Activated CD8-positive, alpha-beta T cell treated with anti-CD3 and anti-CD28 coated beads for 36 hours (primary cell): ENCODE results near the gene HEXIM1. TPM values are rescaled to one million over a fixed set of nuclear protein-coding genes. Genes with fewer than 3 reads are reported as not detected.

Source experiments
- ATAC-seq: fragments of 200-7000 bp; cut with Tn5 transposase; one replicate; pipeline ENCODE4 v1.10.0; 2021; ENCODE audit warnings: mild to moderate bottlenecking, moderate library complexity
- CTCF ChIA-PET: fragments of 350-600 bp; sonication (Branson Sonifier 250); formaldehyde crosslinking; loops from one replicate; lab custom pipeline; 2021; ENCODE audit warnings: antibody characterized with exemption; lab: Charles Lee
- POLR2A ChIA-PET: fragments of 350-600 bp; sonication (Branson Sonifier 250); formaldehyde crosslinking; loops from one replicate; lab custom pipeline; 2021; ENCODE audit warnings: antibody characterized with exemption; lab: Charles Lee
- DNase-seq: peaks from one replicate; pipeline ENCODE4 v3.0.0-alpha.2; 2020
- H3K27ac Mint-ChIP-seq: one replicate; pipeline ENCODE4 v1.8.0; 2021; ENCODE audit warnings: mild to moderate bottlenecking, mixed read lengths
- H3K27me3 Mint-ChIP-seq: one replicate; pipeline ENCODE4 v1.8.0; 2021; ENCODE audit warnings: mixed read lengths
- H3K36me3 Mint-ChIP-seq: one replicate; pipeline ENCODE4 v1.8.0; 2021; ENCODE audit warnings: low read depth, mixed read lengths
- H3K4me1 Mint-ChIP-seq: one replicate; pipeline ENCODE4 v1.8.0; 2021; ENCODE audit warnings: low read depth, mixed read lengths
- H3K4me3 Mint-ChIP-seq: one replicate; pipeline ENCODE4 v1.8.0; 2021; ENCODE audit warnings: mild to moderate bottlenecking, moderate library complexity, mixed read lengths
- H3K9me3 Mint-ChIP-seq: one replicate; pipeline ENCODE4 v1.8.0; 2021; ENCODE audit warnings: mixed read lengths
- CTCF ChIP-seq: fragments of 200-600 bp; IDR thresholded peaks from one replicate; pipeline ENCODE4 v1.8.0; 2022; ENCODE audit warnings: antibody characterized with exemption, mild to moderate bottlenecking
- intact Hi-C: fragments of 100-400 bp; cut with micrococcal nuclease; formaldehyde crosslinking; loops from one replicate; pipeline ENCODE4 v1.10.0; 2022
- total RNA-seq, 2 experiments: library from RNA; stranded (reverse); gene quantifications; one replicate each; pipeline ENCODE4 v1.2.3, GENCODE V29; 2021

Gene HEXIM1
- total RNA-seq, 2 experiments from 2014 or later, result 22.6 to 23.5 TPM

DNA sequence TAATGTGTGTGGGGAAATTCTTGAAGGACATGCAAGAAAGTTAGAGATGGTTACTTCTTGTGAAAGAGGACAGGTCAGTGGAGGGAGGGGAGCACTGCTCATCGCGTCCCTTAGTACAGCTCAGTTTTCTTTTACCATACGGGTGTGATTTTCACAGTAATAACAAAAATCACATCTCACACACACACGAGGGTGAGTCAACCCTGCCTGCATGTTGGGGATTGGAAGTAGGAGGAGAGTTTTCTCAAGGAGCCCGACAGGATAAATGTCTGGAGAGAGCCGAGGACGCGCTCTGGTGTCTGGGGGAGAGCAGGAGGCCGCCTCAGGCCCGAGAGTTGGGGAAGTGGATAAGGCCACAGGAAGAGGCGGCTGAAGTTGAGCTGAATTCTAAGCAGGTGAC lies 32.4 kb upstream of the HEXIM1 start:
- Mint-ChIP-seq H3K4me3 (no peak overlapping the region), H3K36me3 (no peaks in the 10 kb centered on the region), H3K9me3 (no peaks in the 10 kb centered on the region), H3K4me1 (no peaks in the 10 kb centered on the region), H3K27ac (no peak overlapping the region), H3K27me3 (no peaks in the 10 kb centered on the region)
- ATAC-seq, result no peak
- no peak for DNase-seq
- intact Hi-C loops, result no loop called here
- POLR2A ChIA-PET, result interaction anchor here (0.5 to 1.8 kb wide), 2 partner anchors 11 to 1688 kb away, joined by 3 to 4 read pairs; no protein-coding TSS in a partner anchor
- TF ChIP-seq CTCF, result no peak
- CTCF ChIA-PET, result interaction anchor here (1.1 to 2.4 kb wide), 3 partner anchors 16 to 20 kb away, joined by 4 to 12 read pairs (median 6); partner anchors contain the start of gene ACBD4

GRCh38 chr17:45116434-45117016 lies 31.8 kb upstream of the HEXIM1 start:
- Mint-ChIP-seq H3K27ac (no peak overlapping the region), H3K36me3 (no peaks in the 10 kb centered on the region), H3K27me3 (peaks cover 2% of the 10 kb centered on the region), H3K4me1 (no peaks in the 10 kb centered on the region), H3K4me3 (no peak overlapping the region), H3K9me3 (no peaks in the 10 kb centered on the region)
- POLR2A ChIA-PET, result interaction anchor here (0.5 to 1.8 kb wide), 3 partner anchors 8 to 1688 kb away, joined by 3 to 4 read pairs (median 3); no protein-coding TSS in a partner anchor
- CTCF ChIA-PET, result interaction anchor here (1.1 to 3.4 kb wide), 4 partner anchors 17 to 19 kb away, joined by 6 to 24 read pairs (median 14); partner anchors contain the start of gene ACBD4
- no peak for TF ChIP-seq CTCF
- no peak for DNase-seq
- no peak for ATAC-seq
- intact Hi-C loops, result no loop called here

- ATAC-seq (no peak), DNase-seq (no peak)
- H3K9me3 Mint-ChIP-seq, result no peaks in the 10 kb centered on the region
- no peak overlapping the region for H3K4me3 Mint-ChIP-seq
- H3K4me1 Mint-ChIP-seq, result no peaks in the 10 kb centered on the region
- ChIA-PET CTCF (interaction anchor here (2.9 to 3.4 kb wide), 2 partner anchors 18 kb away, joined by 15 to 24 read pairs; partner anchors contain the start of gene ACBD4), POLR2A (interaction anchor here (1.2 to 1.8 kb wide), 2 partner anchors 9 to 13 kb away, joined by 3 to 4 read pairs; no protein-coding TSS in a partner anchor)
- H3K27me3 Mint-ChIP-seq, result peaks cover 4% of the 10 kb centered on the region
- intact Hi-C loops, result no loop called here
- no peaks in the 10 kb centered on the region for H3K36me3 Mint-ChIP-seq
- no peak overlapping the region for H3K27ac Mint-ChIP-seq
- no peak for TF ChIP-seq CTCF
Observed at GRCh38 chr17:45117334-45117733, 30.9 kb upstream of the HEXIM1 start.

DNA sequence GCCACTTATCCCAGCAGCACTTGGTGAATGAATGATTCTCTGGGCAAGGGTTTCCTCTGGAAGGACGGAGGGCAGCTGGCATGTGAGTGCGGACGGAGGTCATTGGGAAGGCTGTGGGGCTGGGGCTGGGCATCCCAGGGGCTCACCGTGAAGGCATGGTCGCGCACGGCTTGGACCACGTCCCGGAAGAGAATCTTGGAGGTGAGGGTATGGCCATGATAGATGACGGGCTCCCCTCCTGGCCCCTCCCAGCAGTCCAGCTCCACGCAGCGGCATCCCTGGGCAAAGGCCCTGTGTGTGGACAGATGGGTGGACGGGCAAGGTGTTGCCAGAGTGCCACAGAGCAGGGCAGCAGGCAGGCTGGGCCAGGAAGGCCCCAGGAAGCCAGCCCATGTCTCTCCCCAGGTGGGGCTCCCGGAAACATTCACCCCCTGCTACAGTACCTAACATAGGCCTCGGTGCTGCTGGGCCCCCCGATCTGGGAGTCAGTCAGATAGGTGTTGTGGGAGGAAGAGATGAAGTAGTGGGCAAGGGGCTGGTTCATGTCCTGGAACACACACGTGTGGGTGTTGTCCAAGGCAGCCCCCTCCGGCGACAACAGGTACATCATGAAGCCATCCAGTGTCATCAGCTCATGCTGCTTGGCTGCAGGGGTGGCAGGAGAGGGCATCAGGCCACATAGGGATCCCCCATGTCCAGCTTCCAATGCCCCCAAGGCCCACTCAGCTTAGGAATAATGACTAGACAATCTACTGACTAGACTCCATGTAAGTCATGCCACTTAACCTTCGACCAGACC lies 30.2 kb upstream of the HEXIM1 start:
- ChIA-PET CTCF (interaction anchor here (0.9 to 3.4 kb wide), 4 partner anchors 17 to 98 kb away, joined by 3 to 24 read pairs (median 10); partner anchors contain the start of gene ACBD4), POLR2A (interaction anchor here (1.2 kb wide), 1 partner anchor 10 kb away, joined by 3 read pairs; no protein-coding TSS in a partner anchor)
- intact Hi-C loops, result no loop called here
- H3K27ac Mint-ChIP-seq, result no peak overlapping the region
- ATAC-seq, result no peak
- no peak for TF ChIP-seq CTCF
- peaks cover 4% of the 10 kb centered on the region for H3K27me3 Mint-ChIP-seq
- H3K4me3 Mint-ChIP-seq, result no peak overlapping the region
- DNase-seq, result no peak
- H3K4me1 Mint-ChIP-seq, result no peaks in the 10 kb centered on the region
- no peaks in the 10 kb centered on the region for H3K36me3 Mint-ChIP-seq
- no peaks in the 10 kb centered on the region for H3K9me3 Mint-ChIP-seq
